Stimulated activated CD8-positive, alpha-beta memory T cell treated with anti-CD3 and anti-CD28 coated beads, Interleukin-15, amount 100 ng/mL, for 1 hour (primary cell): ENCODE measurements around the gene SLCO3A1.

Experiments used
- DNase-seq: peaks from one replicate; pipeline ENCODE4 v3.0.0-alpha.2; 2020; ENCODE audit warnings: low read depth

SLCO3A1 gene

DNA sequence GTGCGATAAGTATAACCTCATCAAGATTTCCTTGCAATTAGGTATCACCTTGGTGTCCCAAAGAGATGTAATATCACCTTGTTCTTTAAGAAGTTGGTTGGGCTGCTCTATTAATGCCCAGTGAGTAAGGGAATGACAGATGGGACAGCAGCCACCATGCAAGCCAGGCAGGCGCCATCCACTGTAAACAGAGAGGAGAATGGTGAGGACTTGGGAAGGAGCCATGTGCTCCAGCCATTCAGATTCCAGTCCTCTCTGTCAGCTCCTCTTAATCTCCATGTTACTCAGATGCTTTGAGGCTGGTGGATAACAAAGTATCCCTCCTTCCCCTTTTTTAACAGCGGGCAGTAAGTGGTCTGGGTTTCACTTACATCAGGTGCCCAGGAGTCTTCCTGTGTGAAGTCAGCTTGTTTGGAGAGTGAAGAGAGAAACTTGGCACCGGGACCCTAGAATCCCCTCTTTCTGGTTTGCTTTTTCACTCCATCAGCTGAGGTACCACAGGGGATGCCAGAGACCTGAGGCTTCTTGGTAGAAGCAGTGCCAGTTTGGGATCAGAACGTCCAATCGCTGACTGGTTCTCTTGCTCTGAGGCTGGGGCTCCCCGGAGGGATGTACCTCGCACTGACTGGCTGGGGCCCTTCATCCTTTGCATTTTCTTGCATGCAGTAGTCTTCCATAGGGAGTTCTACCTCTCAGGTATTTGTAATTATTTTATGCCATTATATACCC, 29.5 kb downstream of the SLCO3A1 start:
- no peak for DNase-seq

DNA sequence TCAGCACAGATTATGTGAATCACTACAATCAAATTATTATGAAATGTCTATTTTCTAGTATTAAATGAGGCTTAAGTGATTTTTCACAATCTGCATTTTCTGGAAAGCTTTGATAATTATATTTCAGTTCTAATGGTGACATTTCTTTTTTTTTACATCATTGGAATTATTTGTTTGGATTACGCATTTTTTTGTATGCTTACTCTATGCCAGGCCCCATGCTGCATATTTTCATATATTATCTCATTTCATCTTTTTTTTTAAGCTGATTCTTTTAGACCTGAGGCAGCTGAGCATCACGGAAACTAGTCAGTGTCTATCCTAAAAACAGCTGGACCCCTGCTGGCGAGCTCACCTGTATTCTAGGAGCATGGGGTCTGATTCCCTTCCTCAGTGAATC, 31.1 kb downstream of the SLCO3A1 start:
- no peak for DNase-seq

- no peak for DNase-seq
Measured at GRCh38 chr15:91885054-91885453, 31.5 kb downstream of the SLCO3A1 start.

DNA sequence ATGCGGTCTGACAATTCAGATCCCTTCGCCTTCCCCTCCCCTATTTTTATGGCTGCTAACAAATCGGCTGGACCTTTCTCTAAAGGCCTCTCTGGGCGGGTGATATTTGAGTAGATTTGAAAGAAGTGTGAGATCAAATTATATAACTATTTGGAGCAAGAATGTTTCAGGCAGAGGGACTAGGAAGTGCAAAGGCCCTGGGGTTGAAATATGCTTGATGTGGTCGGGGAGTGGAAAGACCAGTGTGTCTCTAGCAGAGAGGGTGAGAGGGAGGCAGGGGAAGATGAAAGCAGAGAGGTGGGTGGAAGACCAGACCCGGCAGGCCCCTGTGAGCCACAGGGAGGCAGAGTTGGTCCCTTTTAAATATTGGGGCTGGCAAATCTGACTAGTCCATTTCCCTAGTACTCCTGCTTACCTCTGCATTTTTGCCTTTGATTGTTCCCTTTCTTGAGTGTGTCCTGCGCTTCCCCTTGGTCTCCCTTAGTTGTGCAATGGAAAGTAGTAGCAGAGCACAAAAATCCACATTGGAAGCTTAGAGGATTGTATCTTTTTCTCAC, 32.3 kb downstream of the SLCO3A1 start:
- DNase-seq: no peak

DNA sequence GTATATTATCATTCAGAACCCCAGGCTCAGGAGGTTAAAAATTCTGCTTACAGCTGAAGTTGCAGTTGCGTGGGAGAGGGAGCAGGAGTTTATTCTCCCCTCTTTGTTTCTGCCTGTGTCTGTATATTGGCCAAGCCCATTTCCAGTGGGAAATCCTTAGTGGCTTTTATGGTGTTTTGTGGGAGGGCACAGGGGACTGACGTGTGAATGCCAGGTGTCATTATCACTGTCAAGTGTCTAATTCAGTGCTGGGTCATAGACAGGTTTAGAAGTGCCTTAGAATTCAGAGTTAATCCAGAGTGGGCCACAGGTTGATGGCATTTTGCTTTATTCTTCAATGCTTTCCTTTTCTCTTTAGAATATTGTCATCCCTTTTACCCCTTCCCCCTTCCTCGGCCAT, 33.4 kb downstream of the SLCO3A1 start:
- no peak for DNase-seq

DNA sequence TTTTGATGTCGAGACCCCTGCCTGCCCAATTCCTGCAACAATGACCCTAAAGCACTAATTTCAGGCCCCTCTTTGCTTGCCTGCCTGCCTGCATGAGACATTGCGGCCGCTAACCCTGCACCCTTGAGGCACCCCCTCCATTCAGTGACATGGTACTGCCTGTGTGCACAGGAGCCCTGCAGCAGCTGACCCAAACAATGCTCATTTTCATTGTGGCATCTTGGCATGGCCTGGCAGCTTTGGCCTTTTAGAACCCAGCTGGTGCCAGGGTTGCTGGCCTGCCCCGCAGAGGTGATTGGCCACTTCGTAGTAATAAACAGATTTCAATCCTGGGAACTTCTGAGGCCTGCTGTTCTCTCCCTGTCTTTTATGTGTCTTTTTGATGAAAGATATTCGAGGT, 33.8 kb downstream of the SLCO3A1 start:
- DNase-seq: no peak

GRCh38 chr15:91887921-91888373, 34.4 kb downstream of the SLCO3A1 start:
- DNase-seq: no peak

DNA sequence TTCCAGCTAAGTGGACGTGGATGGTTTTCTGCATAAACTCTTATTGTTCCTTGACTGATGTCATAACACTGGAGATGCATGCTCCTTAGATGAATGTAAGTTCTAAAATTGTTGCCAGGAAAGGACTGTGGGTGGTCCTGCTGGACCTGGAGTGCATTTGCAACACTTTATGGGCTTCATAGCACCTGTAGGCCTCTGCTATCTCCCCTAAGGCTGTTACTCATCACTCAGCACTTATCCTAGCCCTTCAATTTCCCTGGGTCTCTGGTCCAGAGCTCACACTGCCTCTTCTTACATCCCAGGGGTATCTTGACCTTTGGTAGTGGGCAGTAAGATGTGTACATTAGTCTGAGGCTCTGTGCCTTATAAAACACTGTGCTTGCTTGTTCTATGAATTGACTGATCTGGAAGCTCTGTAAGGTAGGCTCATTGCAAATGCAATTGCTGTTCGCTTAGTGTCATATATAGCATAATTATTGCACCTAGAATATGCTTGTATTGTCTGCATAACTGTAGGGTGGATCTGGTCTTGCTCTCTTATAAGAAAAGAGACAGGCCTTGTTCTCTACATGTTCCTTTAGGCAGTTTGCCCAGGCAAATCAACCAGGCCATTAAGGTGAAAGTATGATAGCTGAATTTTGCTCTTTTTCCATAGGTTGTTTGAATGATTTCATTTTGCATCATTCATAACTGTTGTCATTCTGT, 35.8 kb downstream of the SLCO3A1 start:
- no peak for DNase-seq

- DNase-seq: no peak
Measured at GRCh38 chr15:91890614-91891013, 37.1 kb downstream of the SLCO3A1 start.

- DNase-seq: no peak
Measured at GRCh38 chr15:91891101-91891500, 37.6 kb downstream of the SLCO3A1 start.

GRCh38 chr15:91891788-91892345, 38.4 kb downstream of the SLCO3A1 start:
- DNase-seq: no peak

DNA sequence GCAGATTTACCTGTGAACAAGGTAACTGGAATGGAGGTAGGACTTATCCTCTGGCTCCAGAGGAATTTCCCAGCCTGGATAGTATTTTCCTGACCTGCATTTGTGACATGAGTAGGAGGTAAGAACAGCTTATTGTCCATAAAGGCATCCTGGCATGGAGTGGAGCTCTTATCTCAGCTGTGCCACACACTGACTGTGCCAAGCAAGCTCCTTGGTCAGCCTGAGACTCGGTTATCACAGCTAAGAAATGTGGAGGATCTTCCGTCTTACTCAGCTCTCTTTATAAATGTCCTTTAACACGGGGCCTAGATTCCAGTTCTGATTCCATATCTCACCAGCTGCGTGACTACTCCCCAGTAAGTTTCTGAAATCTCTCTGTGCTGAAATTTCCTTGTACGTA, 38.9 kb downstream of the SLCO3A1 start:
- no peak for DNase-seq

DNA sequence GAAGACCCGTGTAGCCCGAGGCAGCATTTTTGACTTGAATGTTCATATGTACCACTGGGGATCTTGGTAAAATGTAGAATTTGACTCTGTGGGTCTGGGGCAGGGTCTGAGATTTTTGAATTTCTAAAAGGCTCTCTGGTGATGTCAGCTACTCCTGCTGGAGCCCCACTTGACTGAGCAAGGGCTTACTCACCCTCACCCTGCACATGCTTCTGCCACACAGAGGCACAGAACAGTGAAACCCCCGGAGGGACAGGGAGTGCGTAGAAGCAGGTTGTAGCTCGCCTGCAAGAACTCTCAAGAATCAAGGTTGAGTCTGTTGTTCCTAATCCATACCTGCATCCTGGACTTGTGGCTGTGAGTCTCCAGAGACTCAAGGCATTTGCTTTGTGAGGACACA, 41.1 kb downstream of the SLCO3A1 start:
- DNase-seq: no peak

- DNase-seq: no peak
Measured at GRCh38 chr15:91895051-91895450, 41.5 kb downstream of the SLCO3A1 start.

GRCh38 chr15:91896341-91897055, 43.0 kb downstream of the SLCO3A1 start:
- DNase-seq: no peak

GRCh38 chr15:91897585-91898372, 44.3 kb downstream of the SLCO3A1 start:
- no peak for DNase-seq

- no peak for DNase-seq
Measured at GRCh38 chr15:91898843-91899242, 45.3 kb downstream of the SLCO3A1 start.

- no peak for DNase-seq
Measured at GRCh38 chr15:91904942-91905341, 51.4 kb downstream of the SLCO3A1 start.

- no peak for DNase-seq
Measured at GRCh38 chr15:91908391-91908790, 54.9 kb downstream of the SLCO3A1 start.

- DNase-seq: no peak
Measured at GRCh38 chr15:91909111-91909510, 55.6 kb downstream of the SLCO3A1 start.

- DNase-seq: no peak
Measured at GRCh38 chr15:91909574-91909973, 56.1 kb downstream of the SLCO3A1 start.

GRCh38 chr15:91911844-91912243, 58.3 kb downstream of the SLCO3A1 start:
- DNase-seq: no peak
